NCI-H526 treated with DMSO at 0.1 percent for 48 hours (cell line): ENCODE data around the gene CFD.
"Not testable (repeated sequence)": the region's sequence is repeated elsewhere in the genome, so short reads cannot be mapped to it uniquely, and the experiment has no call there.

ENCODE experiments used
- DNase-seq: peaks from one replicate; lab custom pipeline; 2025; lab: John Stamatoyannopoulos, UW

CFD gene

GRCh38 chr19:852136-853013 lies 7.1 kb upstream of the CFD start, which contains the start of gene ELANE:
Gene ELANE, plus strand, starts transcription at chr19:852303. Its CDS starts 26 bp downstream, at chr19:852329.
- DNase-seq = no peak

- DNase-seq = no peak
Observed at GRCh38 chr19:853014-853585, 6.4 kb upstream of the CFD start.

GRCh38 chr19:853614-854220 lies 5.7 kb upstream of the CFD start:
- DNase-seq = not testable (repeated sequence)

GRCh38 chr19:854549-854948 lies 4.9 kb upstream of the CFD start:
- DNase-seq = no peak

GRCh38 chr19:855142-855541 lies 4.3 kb upstream of the CFD start:
- DNase-seq = no peak

- DNase-seq = no peak
Observed at GRCh38 chr19:855566-856120, 3.8 kb upstream of the CFD start.

- DNase-seq = no peak
Observed at GRCh38 chr19:858284-858683, 1.2 kb upstream of the CFD start.

GRCh38 chr19:861141-861755 lies 1.8 kb downstream of the CFD start:
- no peak for DNase-seq

GRCh38 chr19:861756-862580 lies 2.5 kb downstream of the CFD start:
- DNase-seq = peak; percentile 50

GRCh38 chr19:862581-863314 lies 3.3 kb downstream of the CFD start:
- no peak for DNase-seq

GRCh38 chr19:863315-863620 lies 3.8 kb downstream of the CFD start:
- no peak for DNase-seq

- no peak for DNase-seq
Observed at GRCh38 chr19:866769-867300, 7.4 kb downstream of the CFD start.

- DNase-seq = no peak
Observed at GRCh38 chr19:867301-867793, 7.9 kb downstream of the CFD start.

- DNase-seq = no peak
Observed at GRCh38 chr19:867855-868457, 8.5 kb downstream of the CFD start.

GRCh38 chr19:868458-869244 lies 9.2 kb downstream of the CFD start:
- no peak for DNase-seq

- no peak for DNase-seq
Observed at GRCh38 chr19:869245-870177, 10.0 kb downstream of the CFD start.

GRCh38 chr19:870314-870713 lies 10.8 kb downstream of the CFD start:
- DNase-seq = no peak

- DNase-seq = no peak
Observed at GRCh38 chr19:870963-871401, 11.5 kb downstream of the CFD start.
